Measurements from ENCODE around the gene FEN1.

- no peak for TF ChIP-seq POLR2A (IDR thresholded peaks at IDR 0.05)
- no peak for TF ChIP-seq CTCF (IDR thresholded peaks at IDR 0.05)
Observed at GRCh38 chr11:61846362-61847020, 53.8 kb downstream of the FEN1 start.
